HG03558 (cell line): ENCODE measurements around the gene CDK1.
A peak's percentile ranks its signal among the peaks of the same experiment; 100 is the strongest.

ENCODE experiments used
- ATAC-seq: cut with Tn5 transposase; IDR thresholded peaks from one replicate; pipeline ENCODE4 v1.9.1; 2021; ENCODE audit warnings: moderate number of reproducible peaks; ENCODE audit not compliant: unreplicated experiment; ENCODE audit errors: extremely low read depth

The CDK1 gene

DNA sequence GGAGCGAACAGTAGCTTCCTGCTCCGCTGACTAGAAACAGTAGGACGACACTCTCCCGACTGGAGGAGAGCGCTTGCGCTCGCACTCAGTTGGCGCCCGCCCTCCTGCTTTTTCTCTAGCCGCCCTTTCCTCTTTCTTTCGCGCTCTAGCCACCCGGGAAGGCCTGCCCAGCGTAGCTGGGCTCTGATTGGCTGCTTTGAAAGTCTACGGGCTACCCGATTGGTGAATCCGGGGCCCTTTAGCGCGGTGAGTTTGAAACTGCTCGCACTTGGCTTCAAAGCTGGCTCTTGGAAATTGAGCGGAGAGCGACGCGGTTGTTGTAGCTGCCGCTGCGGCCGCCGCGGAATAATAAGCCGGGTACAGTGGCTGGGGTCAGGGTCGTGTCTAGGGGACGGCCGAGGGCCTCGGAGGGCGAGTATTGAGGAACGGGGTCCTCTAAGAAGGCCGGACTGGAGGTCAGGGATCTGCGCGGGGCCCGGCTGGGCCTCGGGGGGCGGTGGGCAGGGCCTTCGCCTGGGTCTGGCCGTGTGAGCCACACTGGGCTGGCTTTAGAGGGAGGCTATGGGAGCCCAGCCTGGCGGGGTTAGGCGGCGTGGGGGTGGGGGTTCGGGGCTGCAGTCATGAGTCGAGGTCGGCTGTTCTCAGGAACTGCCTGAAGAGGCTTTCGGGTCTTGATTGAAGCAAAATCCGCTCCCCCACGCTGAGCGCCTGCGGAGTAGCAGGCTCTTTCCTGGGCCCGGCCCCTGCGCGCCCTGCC is at the start of gene CDK1:
Gene CDK1, plus strand, starts transcription at position 265 of the 757 bp plus-strand sequence. CDS start 1,688 bp downstream, outside the sequence.
- ATAC-seq = peak; percentile 96

DNA sequence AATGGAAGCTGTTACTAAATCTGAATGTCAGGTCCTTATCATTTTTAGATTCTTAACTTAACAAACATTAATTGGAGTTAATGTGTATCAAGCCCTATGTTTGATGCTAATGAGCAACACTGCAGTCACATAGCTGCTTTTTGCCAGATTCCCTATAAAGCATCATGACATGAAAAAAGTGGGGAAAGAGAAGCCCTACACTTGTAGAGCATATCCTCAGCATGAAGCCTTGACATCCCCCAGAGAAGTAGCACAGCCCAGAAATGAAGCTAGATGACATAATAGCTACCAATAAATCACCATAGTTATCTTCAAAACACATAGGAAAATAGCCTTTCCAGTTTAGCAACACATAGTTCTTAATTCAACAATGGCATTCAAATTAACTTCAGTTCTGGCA is 49.2 kb upstream of the CDK1 start:
- ATAC-seq = no peak

DNA sequence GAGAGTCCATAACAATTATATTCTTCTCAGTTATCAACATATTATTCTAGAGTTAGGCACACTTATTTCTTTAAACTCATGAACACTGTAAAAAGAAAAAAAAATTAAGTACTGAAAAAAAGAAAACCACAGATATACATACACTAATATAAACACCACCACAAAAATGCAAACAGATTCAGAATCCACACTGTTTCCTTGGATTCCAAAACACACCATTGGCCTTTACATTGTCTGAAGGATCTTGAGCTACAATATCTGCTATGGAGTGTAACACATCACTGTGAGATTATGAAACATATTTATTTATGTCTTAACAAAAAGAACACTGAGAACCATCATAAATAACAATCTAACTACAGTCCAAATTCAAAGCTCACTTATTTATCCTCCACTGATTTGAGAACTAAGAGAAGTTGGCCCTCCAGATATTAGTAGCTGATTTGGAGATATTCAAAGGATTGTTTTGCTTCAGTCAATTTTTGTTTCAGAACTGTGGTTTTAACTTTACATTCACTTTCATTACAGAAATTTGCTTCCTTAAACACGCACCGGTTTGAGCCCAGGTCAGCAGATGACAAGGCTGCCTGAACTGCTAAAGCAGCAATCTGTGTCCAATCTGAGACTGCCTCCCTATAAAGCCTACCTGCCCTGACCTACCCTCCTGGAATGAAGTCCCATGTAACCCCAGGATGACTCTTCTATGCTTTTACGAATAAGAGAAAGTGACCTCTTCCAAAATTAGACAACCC is 47.0 kb upstream of the CDK1 start:
- peak; percentile 77 for ATAC-seq

DNA sequence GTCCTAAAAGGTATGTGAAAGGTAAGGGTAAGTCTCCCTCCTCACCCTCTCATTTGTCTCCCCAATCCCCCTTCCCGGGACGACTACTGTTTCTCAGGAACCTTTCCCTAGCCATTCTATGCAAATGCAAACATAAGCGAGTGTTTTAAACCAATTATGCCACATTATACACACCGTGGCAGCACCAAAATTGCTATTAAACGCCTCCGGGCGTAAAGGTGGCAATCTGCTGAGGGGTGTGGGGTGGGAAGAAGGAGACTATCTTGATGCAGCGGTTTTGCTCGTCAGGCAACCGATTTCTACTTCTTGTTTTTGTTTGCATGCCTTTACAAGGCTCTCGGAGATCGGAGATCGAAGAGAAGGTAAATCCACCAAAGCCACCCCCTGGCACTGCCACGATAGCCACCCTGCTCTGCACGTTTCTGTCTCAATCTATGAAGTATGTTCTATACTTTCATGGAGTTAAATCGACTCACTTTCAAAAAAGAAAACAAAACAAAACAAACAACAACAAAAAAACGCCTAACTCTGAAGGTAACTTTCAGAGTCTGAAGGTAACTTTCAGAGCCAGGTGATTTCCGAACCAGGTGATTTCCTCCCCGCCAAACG is 46.0 kb upstream of the CDK1 start:
- ATAC-seq = no peak

DNA sequence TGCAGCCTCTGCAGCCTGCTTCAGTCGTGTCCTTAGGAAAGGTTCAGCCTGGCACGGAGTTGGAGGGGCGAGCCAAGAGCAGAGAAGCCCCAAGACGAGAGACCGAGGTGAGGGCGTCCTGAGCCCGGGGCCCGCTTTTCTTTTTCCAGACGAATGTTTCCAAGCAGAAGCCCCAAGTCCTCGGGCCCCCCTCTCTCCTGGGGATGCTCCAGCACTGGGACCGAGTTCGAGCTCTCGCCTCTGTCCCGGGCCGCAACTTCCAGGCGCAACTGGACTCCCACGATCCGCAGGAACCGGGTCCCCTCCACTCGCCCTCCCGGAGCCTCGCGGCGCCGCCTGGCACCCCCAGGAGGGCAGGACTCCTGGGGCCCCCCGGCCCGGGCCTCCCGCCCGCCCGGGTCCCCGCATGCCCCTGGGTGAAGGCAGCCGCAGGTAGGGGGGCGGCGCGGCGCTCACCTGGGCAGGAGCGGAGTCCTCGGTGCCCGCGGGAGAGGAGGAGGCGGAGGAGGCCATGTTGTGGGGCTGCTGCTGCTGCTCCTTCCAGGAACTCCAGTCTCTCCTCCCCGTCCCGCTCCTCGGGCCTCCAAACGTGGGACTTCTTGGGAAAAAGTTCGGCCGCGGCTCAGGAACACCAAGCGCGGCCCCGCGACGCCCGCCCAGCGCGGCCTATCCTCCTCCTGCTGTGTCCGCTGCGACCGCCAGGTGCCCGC is 45.3 kb upstream of the CDK1 start:
- ATAC-seq = no peak

DNA sequence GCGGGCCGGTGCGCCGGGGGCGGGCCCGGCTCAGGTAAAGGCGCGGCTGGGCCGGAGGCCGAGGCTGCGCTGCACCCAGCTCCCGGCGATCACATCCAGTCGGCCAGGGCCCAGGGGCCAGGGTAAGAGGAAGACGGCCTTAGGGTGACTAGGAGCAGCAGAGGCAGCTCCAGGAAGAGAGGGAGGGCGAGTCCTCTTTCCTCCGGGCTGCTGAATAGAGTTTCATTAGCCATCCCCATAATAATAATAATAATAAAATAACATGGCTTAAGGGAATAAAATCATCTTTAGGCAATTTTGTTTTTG is 44.8 kb upstream of the CDK1 start:
- no peak for ATAC-seq

DNA sequence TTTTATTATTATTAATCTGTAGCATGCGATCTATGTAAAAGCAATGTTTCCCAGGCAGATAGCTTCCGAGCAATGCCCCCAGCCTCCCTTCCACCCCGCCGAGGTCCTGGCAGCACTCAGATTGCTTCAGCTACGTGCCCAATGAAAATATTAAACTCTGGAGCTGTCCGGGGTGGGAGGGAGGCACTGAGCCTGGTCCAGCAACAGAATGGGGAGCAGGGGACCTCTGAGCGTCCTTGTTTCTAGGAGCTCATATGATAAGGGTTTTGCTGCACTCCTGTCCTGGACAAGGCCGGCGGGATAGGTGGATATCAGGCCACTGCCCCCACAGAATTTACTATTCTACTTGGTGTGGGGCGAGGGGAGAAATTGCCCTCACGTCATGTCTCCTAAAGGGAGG is 44.5 kb upstream of the CDK1 start:
- ATAC-seq = no peak

DNA sequence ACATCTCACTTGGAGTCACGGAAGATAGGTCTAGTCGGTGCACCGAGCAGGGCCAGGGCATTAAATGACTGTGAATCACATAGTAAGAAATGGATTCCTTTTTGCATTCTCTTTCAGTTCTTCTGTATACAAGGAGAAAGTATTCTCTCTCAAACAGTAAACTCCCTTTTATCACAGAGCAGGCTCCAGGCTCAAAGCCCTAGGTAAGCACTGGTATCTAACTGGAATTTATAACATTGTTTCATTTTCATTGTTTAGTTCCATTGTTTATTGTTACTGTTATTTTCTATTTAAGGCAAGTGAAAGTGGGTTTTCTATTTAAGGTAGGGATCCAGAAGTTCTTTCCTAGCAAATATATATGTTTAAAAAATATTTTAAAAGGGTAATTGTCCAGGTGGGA is 44.1 kb upstream of the CDK1 start:
- ATAC-seq = no peak

DNA sequence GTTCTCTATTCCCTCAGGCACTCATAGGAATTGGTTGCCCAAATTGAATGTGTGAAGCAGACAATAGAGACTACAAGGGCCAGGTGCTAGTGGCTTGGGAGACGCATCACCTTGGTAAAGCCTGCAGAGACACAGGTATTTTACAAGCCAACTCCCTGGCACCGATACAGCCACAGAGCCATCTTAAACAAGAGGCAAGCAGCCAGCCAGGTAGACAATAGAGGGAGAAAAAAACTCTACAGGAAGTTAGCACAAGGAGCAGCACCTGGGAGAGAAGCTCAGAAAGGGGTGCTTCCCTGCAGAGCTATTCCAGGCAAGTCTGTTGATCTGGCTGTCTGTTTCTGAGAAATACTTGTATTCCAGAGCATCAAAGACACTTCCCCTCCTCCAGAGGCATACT is 43.0 kb upstream of the CDK1 start:
- ATAC-seq = no peak

DNA sequence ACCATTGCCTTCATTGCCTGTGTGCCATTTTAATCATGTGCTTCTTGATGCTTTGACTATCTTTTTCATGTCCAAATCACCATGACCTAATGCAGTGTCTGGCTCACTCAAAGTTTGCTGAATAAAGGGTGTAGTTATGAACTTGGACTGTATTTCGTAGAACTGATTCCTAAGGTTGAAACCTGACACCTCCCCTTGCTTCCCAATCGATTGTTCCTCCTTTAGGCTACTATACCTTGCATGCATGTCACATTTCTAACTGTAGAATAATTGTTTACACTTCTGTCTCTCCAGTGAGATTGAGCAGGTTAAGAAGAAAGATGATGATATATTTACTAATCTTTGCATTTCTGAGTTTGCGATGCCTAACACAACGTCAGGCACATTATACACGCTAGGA is 41.0 kb upstream of the CDK1 start:
- ATAC-seq = no peak

DNA sequence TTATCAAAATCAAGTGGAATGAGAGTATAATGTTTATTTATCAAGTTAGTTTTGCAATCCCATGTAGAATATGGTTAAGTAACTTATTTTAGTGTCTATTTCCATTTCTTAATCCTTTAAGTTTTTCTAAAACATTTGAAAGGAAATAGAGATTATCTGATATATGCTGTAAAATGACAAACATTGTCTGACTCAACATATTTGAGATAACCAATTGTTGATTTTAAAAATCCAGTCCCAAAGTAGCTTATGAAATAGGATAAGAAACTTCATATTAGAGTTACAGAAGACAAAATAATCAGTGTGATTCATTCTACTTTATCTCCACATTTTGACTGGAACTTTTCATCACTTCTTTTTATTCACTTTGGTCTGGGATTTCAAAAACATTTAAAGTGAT is 38.7 kb upstream of the CDK1 start:
- no peak for ATAC-seq

DNA sequence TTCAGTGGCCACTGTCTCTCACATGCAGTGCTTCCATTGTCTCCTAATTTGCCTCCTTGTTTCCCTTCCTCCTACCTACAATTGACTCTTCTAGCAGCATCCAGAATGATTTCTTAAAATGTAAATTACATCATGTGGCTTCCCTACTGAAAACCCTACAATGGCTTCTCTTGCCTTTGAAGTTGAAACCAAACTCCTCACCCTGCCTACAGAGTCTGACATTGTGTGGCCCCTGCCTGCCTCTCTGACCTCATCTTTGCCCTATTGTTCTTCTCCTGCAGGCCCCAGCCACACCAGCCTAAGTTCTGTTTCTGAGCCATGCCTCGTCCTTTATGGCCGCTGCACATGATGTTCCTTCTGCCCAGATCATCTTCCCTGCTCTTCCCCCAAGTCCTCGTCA is 35.8 kb upstream of the CDK1 start:
- no peak for ATAC-seq

DNA sequence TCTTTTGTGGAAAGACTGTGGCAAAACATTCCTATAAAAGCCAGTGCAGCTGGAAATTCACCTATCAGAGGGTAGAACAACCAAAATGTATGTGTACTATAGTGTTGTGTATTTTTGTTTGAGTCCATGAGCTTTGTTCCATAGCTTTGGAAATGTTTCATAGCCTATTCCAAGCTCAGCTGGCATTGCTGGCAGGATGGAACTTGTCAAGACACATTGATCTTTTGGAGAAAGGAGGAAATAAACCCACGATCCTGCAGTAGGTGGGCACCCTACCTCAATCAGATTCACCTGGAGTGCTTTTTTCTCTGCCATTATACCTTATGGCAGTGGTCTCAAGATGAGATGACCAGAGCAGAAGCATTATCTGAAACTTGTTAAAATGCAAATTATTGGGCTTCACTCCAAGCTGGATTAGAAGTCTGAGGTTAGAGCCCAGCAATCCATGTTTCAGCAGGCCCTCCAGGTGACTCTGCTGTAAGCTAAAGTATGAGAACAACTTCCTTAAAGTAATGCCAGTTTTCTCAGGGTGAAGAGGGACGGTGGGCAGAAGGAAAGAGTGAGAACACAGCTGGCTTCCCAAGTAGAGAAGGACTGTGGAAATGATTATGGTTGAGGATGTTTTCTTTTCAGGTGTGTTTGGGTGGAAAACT is 30.3 kb upstream of the CDK1 start:
- ATAC-seq = no peak

DNA sequence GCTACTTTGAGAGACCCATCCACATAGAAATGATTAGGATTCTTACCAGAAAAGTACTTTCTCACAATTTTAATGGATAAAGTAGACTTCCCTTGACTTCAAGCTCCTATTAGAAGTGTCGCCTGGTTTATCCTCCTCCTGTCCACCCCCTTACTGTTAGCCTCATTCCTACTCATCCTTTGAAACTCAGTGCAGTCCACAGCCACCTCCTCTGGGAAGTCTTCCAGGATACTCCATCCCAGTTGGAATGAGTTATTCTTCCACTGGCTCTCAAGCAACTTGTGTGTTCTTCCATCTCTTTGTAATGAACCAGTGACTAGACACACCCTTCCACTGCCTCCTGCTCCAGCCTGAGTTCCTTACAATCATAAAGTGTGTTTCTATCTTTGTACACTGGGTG is 25.1 kb upstream of the CDK1 start:
- ATAC-seq = no peak

DNA sequence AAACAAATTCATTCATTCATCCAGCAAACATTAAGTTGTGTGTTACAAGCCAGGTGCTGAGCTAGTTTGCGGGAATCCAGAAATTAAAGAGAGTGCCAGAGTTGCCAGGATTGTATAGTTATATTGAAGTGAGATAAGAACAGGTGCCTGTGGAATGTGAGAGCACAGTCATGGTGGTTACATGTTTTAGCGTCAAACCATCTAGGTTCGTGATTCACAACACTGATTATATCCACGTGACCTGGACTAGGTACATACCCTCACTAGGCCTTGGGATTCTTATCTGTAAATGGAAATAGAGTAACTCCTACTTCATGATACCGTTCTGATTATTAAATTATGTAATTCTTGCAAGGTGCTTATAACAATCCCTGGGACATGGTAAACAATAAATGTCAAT is 24.5 kb upstream of the CDK1 start:
- ATAC-seq = no peak

DNA sequence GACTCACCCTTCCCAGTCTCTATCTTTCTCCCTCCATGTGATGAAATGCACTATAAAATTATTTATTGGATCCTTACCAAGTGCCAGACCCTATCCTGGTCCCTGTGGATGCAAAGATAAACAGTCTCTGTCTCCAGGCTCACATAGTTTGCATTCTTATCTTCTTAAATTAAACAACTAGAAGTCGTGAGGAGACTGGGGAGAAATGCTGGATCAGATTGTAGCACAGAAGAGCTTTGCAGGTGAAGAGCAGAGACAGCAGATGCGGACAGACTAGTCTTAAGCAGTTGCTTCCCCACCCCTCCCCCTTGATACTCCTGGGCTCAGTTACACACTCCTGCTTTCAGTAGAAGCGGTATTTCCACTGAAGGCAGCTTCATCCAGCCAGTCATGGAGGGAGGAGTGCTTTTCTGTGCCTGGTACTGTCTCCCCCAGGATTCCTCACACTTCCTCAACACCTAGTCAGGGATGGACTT is 20.8 kb upstream of the CDK1 start:
- no peak for ATAC-seq

DNA sequence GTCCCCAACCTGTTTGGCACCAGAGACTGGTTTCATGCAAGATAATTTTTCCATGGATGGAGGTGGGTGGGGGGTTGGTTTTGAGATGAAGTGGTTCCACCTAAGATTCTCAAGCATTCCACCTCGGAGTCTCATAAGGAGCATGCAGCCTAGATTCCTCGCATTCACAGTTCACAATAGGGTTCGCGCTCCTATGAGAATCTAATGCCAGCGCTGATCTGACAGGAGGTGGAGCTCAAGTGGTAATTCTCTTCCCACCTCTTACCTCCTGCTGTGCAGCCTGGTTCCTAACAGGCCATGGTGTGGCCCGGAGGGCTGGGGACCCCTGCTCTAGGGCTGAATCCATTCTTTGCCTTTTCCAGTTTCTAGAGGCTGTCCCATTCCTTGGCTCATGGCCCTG is 19.1 kb upstream of the CDK1 start:
- ATAC-seq = no peak

DNA sequence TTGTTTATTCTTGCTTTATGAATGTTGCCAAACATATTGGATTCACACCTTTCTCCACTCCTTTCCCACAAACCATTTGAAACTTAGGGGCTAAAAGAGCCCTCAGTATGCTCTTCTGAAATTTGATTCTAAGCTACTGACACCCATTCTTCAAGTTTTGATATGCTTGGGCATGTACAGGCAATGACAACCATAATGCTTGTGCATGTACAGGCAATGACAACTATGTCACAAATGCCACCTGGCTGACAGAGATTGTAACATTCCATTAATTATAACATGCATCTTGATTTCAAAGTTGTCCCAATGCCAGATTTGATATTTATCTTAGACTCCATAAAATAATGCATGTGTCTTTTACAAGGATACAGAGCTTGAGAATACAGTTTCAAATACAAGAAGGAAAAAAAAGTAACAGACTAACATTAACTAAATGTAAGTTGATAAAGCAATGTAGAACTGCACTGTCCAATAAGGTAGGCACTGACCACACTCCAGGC is 17.5 kb upstream of the CDK1 start:
- ATAC-seq = no peak

DNA sequence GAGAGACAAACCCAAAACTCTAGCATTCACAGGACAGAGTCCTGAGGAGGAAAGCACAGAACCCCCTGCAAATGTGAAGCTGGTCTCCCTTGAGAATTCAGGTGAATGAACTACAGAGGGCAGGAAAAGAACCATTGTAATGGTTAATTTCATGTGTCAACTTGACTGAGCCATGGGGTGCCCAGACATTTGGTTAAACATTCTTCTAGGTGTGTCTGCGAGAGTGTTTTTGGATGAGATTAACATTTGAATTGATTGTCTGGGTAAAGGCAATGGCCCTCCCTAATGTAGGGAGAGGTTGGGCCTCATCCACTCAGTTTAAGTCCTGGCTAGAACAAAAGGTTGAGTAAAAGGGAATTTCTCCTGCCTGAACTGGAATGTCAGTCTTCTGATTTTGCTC is 15.7 kb upstream of the CDK1 start:
- ATAC-seq = no peak

DNA sequence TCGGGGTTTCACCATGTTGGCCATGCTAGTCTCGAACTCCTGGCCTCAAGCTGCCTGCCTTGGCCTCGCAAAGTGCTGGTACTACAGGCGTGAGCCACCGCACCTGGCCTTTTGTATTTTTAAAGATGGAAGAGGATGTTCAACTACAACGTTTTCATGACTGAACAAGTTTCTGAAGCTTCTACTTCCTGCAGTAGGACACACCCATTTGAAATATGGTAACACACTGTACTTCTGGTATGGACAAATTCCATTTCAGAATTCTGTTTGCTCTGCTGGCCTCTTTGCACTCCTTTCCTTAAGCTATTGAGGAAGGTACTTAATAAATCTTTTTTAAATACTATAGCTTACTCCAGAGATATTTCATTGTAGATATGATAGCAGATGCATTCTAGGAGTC is 10.9 kb upstream of the CDK1 start:
- no peak for ATAC-seq
